Panc1 (cell line): ENCODE results near the gene RBM22.

Source experiments
- POLR2AphosphoS5 ChIP-seq: IDR thresholded peaks from 2 replicates; pipeline ENCODE4 v1.6.1; 2012; ENCODE audit warnings: mild to moderate bottlenecking, low read depth, low read length, moderate library complexity
- REST ChIP-seq, 2 experiments: IDR thresholded peaks; 2 replicates each; pipeline ENCODE4 v1.6.1; 2011 to 2012; ENCODE audit warnings: low read depth in 2 of 2, control low read depth in 1 of 2, low read length in 1 of 2, mild to moderate bottlenecking in 1 of 2, moderate library complexity in 1 of 2; ENCODE audit not compliant: insufficient read depth in 1 of 2
- TCF7L2 ChIP-seq: IDR thresholded peaks from 2 replicates; pipeline ENCODE4 v1.6.1; 2011; ENCODE audit warnings: mild to moderate bottlenecking, low read depth, low read length, inconsistent platforms
- TF ChIP-seq, protein P1 (sequence below): fragments of 450-650 bp; IDR thresholded peaks from 2 replicates; pipeline ENCODE4 v1.5.1; 2017; ENCODE audit warnings: mild to moderate bottlenecking

DNA sequence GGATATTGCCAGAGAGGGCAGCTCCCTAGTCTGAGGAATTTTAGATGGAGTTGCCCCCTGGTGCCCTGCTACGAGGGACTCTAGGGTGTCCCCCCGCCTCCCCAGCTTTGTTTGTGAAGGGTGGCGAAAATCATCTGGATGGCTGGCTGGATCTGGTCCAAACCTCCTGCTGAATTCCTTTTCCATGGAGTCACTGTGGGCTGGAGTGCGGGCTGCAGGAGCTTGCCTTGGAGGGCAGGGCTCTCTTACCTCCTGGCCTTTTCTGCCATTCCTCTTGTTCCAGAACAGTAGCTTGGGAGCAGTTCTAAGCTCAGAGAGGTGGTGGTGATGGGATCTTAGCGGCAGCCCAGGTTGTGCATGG, 58.3 kb downstream of the RBM22 start:
- TF ChIP-seq, protein P1, sequence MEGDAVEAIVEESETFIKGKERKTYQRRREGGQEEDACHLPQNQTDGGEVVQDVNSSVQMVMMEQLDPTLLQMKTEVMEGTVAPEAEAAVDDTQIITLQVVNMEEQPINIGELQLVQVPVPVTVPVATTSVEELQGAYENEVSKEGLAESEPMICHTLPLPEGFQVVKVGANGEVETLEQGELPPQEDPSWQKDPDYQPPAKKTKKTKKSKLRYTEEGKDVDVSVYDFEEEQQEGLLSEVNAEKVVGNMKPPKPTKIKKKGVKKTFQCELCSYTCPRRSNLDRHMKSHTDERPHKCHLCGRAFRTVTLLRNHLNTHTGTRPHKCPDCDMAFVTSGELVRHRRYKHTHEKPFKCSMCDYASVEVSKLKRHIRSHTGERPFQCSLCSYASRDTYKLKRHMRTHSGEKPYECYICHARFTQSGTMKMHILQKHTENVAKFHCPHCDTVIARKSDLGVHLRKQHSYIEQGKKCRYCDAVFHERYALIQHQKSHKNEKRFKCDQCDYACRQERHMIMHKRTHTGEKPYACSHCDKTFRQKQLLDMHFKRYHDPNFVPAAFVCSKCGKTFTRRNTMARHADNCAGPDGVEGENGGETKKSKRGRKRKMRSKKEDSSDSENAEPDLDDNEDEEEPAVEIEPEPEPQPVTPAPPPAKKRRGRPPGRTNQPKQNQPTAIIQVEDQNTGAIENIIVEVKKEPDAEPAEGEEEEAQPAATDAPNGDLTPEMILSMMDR = no peak
- no peak; the same call in 1 of the 2 replicates for TF ChIP-seq POLR2AphosphoS5
- TF ChIP-seq TCF7L2 = no peak
- TF ChIP-seq REST (IDR thresholded peaks at IDR 0.05; ENCODE audit: insufficient read depth in 1 of 2, low read depth in 2 of 2, low read length in 1 of 2) = no peak
